DOHH2 (cell line): ENCODE results near the gene COL5A3.

Experiments used
- CTCF ChIP-seq: fragments of 200-600 bp; sonication (generic); IDR thresholded peaks from one replicate; pipeline ENCODE4 v1.5.1; 2014; ENCODE audit warnings: antibody characterized with exemption, mild to moderate bottlenecking, low read depth, low read length; ENCODE audit not compliant: poor library complexity, severe bottlenecking
- EZH2phosphoT487 ChIP-seq: fragments of 200-600 bp; sonication (generic); IDR thresholded peaks from 2 replicates; pipeline ENCODE4 v1.6.1; 2017; ENCODE audit warnings: borderline replicate concordance, mild to moderate bottlenecking, antibody characterized with exemption, low read length, moderate library complexity, mixed read lengths

- TF ChIP-seq CTCF (no peak), EZH2phosphoT487 (no peak)
Observed at GRCh38 chr19:10008184-10008765, 2.0 kb downstream of the COL5A3 start.
